Measurements from ENCODE around the gene TRIP12.

DNA sequence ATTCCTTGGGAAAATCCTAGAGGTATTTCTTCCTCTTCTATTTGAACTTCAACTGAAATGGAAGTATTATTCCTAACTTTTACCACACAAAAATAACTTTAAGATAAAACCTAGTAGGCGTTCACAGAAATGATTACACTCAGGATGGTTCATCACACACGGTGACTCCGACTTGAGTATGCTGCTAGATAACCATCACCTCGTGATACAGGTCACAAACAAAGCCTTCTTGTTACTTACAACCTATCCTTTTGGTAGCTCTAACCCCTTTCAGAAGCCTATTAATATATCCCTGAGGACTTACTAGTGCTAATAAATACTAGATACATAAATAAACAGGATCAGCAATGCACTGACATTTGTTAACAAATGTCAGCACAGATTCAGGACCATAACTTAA is 106.5 kb downstream of the TRIP12 start:
- TF ChIP-seq, protein P1, sequence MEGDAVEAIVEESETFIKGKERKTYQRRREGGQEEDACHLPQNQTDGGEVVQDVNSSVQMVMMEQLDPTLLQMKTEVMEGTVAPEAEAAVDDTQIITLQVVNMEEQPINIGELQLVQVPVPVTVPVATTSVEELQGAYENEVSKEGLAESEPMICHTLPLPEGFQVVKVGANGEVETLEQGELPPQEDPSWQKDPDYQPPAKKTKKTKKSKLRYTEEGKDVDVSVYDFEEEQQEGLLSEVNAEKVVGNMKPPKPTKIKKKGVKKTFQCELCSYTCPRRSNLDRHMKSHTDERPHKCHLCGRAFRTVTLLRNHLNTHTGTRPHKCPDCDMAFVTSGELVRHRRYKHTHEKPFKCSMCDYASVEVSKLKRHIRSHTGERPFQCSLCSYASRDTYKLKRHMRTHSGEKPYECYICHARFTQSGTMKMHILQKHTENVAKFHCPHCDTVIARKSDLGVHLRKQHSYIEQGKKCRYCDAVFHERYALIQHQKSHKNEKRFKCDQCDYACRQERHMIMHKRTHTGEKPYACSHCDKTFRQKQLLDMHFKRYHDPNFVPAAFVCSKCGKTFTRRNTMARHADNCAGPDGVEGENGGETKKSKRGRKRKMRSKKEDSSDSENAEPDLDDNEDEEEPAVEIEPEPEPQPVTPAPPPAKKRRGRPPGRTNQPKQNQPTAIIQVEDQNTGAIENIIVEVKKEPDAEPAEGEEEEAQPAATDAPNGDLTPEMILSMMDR (IDR thresholded peaks at IDR 0.05; ENCODE audit: low read depth, low read length, poor library complexity, severe bottlenecking), result no peak
- TF ChIP-seq EZH2phosphoT487 (IDR thresholded peaks at IDR 0.05; ENCODE audit: borderline replicate concordance, low read length), result no peak
